ENCODE data around the gene EFR3B.

- TF ChIP-seq, protein P1, sequence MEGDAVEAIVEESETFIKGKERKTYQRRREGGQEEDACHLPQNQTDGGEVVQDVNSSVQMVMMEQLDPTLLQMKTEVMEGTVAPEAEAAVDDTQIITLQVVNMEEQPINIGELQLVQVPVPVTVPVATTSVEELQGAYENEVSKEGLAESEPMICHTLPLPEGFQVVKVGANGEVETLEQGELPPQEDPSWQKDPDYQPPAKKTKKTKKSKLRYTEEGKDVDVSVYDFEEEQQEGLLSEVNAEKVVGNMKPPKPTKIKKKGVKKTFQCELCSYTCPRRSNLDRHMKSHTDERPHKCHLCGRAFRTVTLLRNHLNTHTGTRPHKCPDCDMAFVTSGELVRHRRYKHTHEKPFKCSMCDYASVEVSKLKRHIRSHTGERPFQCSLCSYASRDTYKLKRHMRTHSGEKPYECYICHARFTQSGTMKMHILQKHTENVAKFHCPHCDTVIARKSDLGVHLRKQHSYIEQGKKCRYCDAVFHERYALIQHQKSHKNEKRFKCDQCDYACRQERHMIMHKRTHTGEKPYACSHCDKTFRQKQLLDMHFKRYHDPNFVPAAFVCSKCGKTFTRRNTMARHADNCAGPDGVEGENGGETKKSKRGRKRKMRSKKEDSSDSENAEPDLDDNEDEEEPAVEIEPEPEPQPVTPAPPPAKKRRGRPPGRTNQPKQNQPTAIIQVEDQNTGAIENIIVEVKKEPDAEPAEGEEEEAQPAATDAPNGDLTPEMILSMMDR (CRISPR knock-in tag; IDR thresholded peaks at IDR 0.05), result no peak
- TF ChIP-seq HMG20B (CRISPR knock-in tag; conservative IDR thresholded peaks at IDR 0.05), result no peak
- TF ChIP-seq ZBTB33 (CRISPR knock-in tag; IDR thresholded peaks at IDR 0.05), result no peak
- TF ChIP-seq ZNF143 (CRISPR knock-in tag; IDR thresholded peaks at IDR 0.05), result no peak
- TF ChIP-seq, protein P2, sequence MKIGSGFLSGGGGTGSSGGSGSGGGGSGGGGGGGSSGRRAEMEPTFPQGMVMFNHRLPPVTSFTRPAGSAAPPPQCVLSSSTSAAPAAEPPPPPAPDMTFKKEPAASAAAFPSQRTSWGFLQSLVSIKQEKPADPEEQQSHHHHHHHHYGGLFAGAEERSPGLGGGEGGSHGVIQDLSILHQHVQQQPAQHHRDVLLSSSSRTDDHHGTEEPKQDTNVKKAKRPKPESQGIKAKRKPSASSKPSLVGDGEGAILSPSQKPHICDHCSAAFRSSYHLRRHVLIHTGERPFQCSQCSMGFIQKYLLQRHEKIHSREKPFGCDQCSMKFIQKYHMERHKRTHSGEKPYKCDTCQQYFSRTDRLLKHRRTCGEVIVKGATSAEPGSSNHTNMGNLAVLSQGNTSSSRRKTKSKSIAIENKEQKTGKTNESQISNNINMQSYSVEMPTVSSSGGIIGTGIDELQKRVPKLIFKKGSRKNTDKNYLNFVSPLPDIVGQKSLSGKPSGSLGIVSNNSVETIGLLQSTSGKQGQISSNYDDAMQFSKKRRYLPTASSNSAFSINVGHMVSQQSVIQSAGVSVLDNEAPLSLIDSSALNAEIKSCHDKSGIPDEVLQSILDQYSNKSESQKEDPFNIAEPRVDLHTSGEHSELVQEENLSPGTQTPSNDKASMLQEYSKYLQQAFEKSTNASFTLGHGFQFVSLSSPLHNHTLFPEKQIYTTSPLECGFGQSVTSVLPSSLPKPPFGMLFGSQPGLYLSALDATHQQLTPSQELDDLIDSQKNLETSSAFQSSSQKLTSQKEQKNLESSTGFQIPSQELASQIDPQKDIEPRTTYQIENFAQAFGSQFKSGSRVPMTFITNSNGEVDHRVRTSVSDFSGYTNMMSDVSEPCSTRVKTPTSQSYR (CRISPR knock-in tag; IDR thresholded peaks at IDR 0.05; ENCODE audit: borderline replicate concordance), result no peak
- TF ChIP-seq ZSCAN21 (CRISPR knock-in tag; IDR thresholded peaks at IDR 0.05; ENCODE audit: borderline replicate concordance), result no peak
- no peak for TF ChIP-seq FOXO4 (CRISPR knock-in tag; conservative IDR thresholded peaks at IDR 0.05)
- no peak for TF ChIP-seq ZBTB8A (CRISPR knock-in tag; IDR thresholded peaks at IDR 0.05; ENCODE audit: borderline replicate concordance, low read depth)
- no peak for TF ChIP-seq DMAP1 (CRISPR knock-in tag; IDR thresholded peaks at IDR 0.05)
- TF ChIP-seq EP300 (IDR thresholded peaks at IDR 0.05; ENCODE audit: low read depth in 2 of 2, low read length in 2 of 2), result no peak
- TF ChIP-seq EP300 (CRISPR knock-in tag; IDR thresholded peaks at IDR 0.05; ENCODE audit: borderline replicate concordance), result no peak
- no peak for TF ChIP-seq MXI1 (IDR thresholded peaks at IDR 0.05; ENCODE audit: borderline replicate concordance, low read depth, low read length)
- no peak for TF ChIP-seq KDM6A (CRISPR knock-in tag; IDR thresholded peaks at IDR 0.05; ENCODE audit: low read depth)
- TF ChIP-seq SOX5 (CRISPR knock-in tag; IDR thresholded peaks at IDR 0.05; ENCODE audit: borderline replicate concordance), result no peak
Observed at GRCh38 chr2:25076749-25077148, 34.9 kb downstream of the EFR3B start.
